Activated CD8-positive, alpha-beta memory T cell treated with anti-CD3 and anti-CD28 coated beads, Interleukin-2, amount 50 U/mL, for 48 hours (primary cell): Measurements from ENCODE around the gene GMDS.

Source experiments
- DNase-seq: peaks from one replicate; pipeline ENCODE4 v3.0.0-alpha.2; 2020

GMDS gene

GRCh38 chr6:1878330-1878729 is 367.1 kb downstream of the GMDS start:
- no peak for DNase-seq

- DNase-seq: no peak
These were observed 371.6 kb downstream of the GMDS start for GRCh38 chr6:1873781-1874180.

- no peak for DNase-seq
These were observed 372.7 kb downstream of the GMDS start for GRCh38 chr6:1872649-1873131.

GRCh38 chr6:1871724-1872315 is 373.6 kb downstream of the GMDS start:
- DNase-seq: no peak

- no peak for DNase-seq
These were observed 374.5 kb downstream of the GMDS start for GRCh38 chr6:1870932-1871331.

- no peak for DNase-seq
These were observed 375.2 kb downstream of the GMDS start for GRCh38 chr6:1870251-1870650.

GRCh38 chr6:1869769-1870168 is 375.6 kb downstream of the GMDS start:
- DNase-seq: no peak

- DNase-seq: no peak
These were observed 376.1 kb downstream of the GMDS start for GRCh38 chr6:1869308-1869707.

- no peak for DNase-seq
These were observed 376.7 kb downstream of the GMDS start for GRCh38 chr6:1868561-1869261.

- no peak for DNase-seq
These were observed 378.2 kb downstream of the GMDS start for GRCh38 chr6:1867197-1867596.

- DNase-seq: no peak
These were observed 379.8 kb downstream of the GMDS start for GRCh38 chr6:1865585-1865984.

GRCh38 chr6:1864496-1864895 is 380.9 kb downstream of the GMDS start:
- no peak for DNase-seq

- DNase-seq: no peak
These were observed 383.0 kb downstream of the GMDS start for GRCh38 chr6:1862411-1862810.

GRCh38 chr6:1860756-1861348 is 384.6 kb downstream of the GMDS start:
- DNase-seq: no peak

GRCh38 chr6:1858859-1859258 is 386.5 kb downstream of the GMDS start:
- no peak for DNase-seq

GRCh38 chr6:1858196-1858595 is 387.2 kb downstream of the GMDS start:
- no peak for DNase-seq

GRCh38 chr6:1856381-1856780 is 389.0 kb downstream of the GMDS start:
- no peak for DNase-seq

GRCh38 chr6:1855890-1856289 is 389.5 kb downstream of the GMDS start:
- no peak for DNase-seq

GRCh38 chr6:1854296-1854695 is 391.1 kb downstream of the GMDS start:
- DNase-seq: no peak

- no peak for DNase-seq
These were observed 391.6 kb downstream of the GMDS start for GRCh38 chr6:1853761-1854160.

GRCh38 chr6:1851681-1852456 is 393.5 kb downstream of the GMDS start:
- no peak for DNase-seq

GRCh38 chr6:1850840-1851157 is 394.6 kb downstream of the GMDS start:
- DNase-seq: no peak

- DNase-seq: no peak
These were observed 395.1 kb downstream of the GMDS start for GRCh38 chr6:1850121-1850839.
